ENCODE measurements around the gene TREML4.

The TREML4 gene

DNA sequence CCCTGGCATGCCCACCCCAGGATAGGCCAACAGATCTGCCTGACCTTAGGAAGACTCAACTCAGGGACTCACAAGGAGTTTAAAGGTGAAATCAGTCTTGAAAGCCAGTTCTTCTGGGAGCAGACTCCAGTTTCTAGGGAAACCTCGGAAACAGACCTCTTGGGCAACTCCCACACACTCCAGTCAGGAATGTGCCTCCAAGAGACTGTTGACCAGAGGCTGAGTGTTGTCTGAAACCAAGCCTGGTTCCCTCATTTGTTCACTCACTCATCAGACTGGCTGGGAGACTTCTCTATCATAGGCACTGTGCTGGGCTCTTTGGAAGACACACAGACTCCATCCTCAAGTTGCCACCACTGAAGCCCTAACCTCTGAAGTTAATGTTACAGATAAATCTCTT is 56.6 kb downstream of the TREML4 start:
- DNase-seq (ENCODE audit: low read depth in 2 of 2): no peak

DNA sequence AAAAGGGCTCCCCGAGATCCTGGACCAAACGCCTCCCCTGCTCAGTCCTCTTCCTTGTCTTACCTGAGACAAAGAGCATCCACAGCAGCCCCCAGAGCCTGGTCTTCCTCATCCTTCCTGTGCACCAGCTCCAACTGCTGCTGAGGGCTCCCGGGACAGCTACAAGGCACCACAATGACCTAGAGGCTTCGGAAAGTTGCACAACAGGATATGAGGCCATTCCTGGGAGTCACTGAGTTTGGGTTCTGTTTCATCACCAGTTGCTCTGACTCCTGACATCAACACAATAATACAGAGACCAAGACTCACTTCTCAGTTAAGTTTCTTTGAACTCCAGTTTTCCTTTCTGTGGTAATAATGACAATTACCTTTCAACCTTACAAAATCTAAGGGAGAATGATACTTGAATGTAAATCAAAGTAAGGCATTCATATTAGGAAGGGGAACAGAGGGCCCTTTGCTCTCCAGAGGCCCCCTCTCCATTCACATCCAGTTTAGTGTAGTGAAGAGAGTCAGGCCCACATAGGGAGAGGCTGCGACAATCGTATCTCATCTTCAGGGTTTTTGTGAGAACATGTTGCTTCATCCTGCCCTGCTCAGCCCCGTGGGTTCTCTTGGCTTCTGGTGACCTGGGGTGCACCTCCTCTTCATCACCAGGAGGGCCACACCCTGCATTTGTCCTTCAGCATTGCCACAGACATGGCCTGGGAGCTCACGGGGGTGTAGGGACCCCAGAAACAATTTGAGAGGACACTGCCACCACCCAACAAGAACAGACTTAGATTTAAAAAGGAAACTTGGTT is 58.6 kb downstream of the TREML4 start, which contains the start of gene TREM1:
Gene TREM1, minus strand, starts transcription at position 139 of the 803 bp plus-strand sequence. Its CDS starts 27 bp downstream, at position 112.
- no peak for DNase-seq (ENCODE audit: low read depth in 2 of 2)

DNA sequence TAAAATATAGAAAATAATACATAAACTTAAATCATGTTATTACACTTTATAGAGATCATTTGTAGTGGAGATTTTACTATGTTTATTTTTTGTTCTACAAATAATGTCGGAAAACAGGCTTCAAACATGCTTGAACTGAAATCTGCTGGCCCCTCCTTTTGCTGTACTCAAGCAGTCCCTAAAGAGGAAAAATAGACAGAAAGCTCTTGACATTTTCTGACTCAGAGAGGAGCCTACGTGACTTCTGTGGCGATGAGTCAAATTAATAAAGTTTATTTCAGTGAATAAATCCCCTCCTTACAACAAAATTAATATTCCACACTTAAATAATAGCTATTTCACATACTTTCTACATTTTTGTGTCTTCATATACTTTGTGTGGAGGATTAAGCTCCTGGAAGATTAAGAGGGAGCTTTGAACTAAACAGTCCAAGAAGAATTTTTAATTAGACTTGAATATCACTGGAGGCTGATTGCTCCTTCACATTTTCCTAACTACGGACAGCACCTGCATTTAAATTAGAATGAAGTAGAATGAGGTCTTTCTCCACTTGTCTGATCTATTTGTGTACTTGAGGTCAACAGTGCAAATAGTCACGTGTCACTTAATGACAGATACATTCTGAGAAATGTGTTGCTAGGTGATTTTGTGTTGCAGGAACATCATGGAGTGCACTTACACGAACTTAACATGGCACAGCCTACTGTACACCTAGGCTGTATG is 60.0 kb downstream of the TREML4 start:
- DNase-seq (ENCODE audit: low read depth in 2 of 2): no peak
